DOHH2 (cell line): ENCODE results near the gene RPE65.

Experiments used
- H3F3A ChIP-seq: fragments of 200-600 bp; sonication (generic), shearing (Covaris generic); 2 replicates; pipeline ENCODE4 v1.6.0; 2016; ENCODE audit warnings: antibody characterized with exemption, mild to moderate bottlenecking; ENCODE audit not compliant: control insufficient read depth, insufficient read depth
- H3K27ac ChIP-seq: fragments of 200-600 bp; sonication (generic); 2 replicates; pipeline ENCODE4 v1.5.1; 2014; ENCODE audit warnings: low read depth, mild to moderate bottlenecking, low read length, moderate library complexity
- H3K27me3 ChIP-seq: fragments of 200-600 bp; sonication (generic); 2 replicates; pipeline ENCODE4 v1.6.1; 2014; ENCODE audit warnings: mild to moderate bottlenecking, low read length, mixed read lengths; ENCODE audit not compliant: control insufficient read depth
- H3K36me3 ChIP-seq: fragments of 200-600 bp; sonication (generic); 2 replicates; pipeline ENCODE4 v1.6.1; 2014; ENCODE audit warnings: mild to moderate bottlenecking, low read length, moderate library complexity, mixed read lengths; ENCODE audit not compliant: control insufficient read depth
- H3K4me1 ChIP-seq: fragments of 200-600 bp; sonication (generic); 2 replicates; pipeline ENCODE4 v1.6.1; 2014; ENCODE audit warnings: mild to moderate bottlenecking, low read length, mixed read lengths; ENCODE audit not compliant: control insufficient read depth
- H3K4me2 ChIP-seq: fragments of 200-600 bp; sonication (generic); 2 replicates; pipeline ENCODE4 v1.6.0; 2014; ENCODE audit warnings: mild to moderate bottlenecking, low read length, moderate library complexity
- H3K4me3 ChIP-seq: fragments of 200-600 bp; sonication (generic); 2 replicates; pipeline ENCODE4 v1.5.1; 2014; ENCODE audit warnings: mild to moderate bottlenecking, low read length, mixed read lengths
- H3K79me2 ChIP-seq: fragments of 200-600 bp; sonication (generic); 2 replicates; pipeline ENCODE4 v1.6.1; 2014; ENCODE audit warnings: mild to moderate bottlenecking, low read length, mixed read lengths; ENCODE audit not compliant: control insufficient read depth
- H3K9me2 ChIP-seq: fragments of 200-600 bp; sonication (generic); replicated peaks from 2 replicates; pipeline ENCODE4 v1.6.1; 2014; ENCODE audit warnings: mild to moderate bottlenecking, low read length, mixed read lengths; ENCODE audit not compliant: control insufficient read depth
- H3K9me3 ChIP-seq: fragments of 200-600 bp; sonication (generic); 2 replicates; pipeline ENCODE4 v1.6.1; 2014; ENCODE audit warnings: antibody characterized with exemption, low read length, mixed read lengths; ENCODE audit not compliant: control insufficient read depth, insufficient read depth
- H4K20me1 ChIP-seq: fragments of 200-600 bp; sonication (generic); 2 replicates; pipeline ENCODE4 v1.6.0; 2014; ENCODE audit warnings: low read depth, mild to moderate bottlenecking, antibody characterized with exemption, low read length, moderate library complexity; ENCODE audit not compliant: control insufficient read depth, insufficient read depth
- CTCF ChIP-seq: fragments of 200-600 bp; sonication (generic); IDR thresholded peaks from one replicate; pipeline ENCODE4 v1.5.1; 2014; ENCODE audit warnings: antibody characterized with exemption, mild to moderate bottlenecking, low read depth, low read length; ENCODE audit not compliant: poor library complexity, severe bottlenecking
- EZH2phosphoT487 ChIP-seq: fragments of 200-600 bp; sonication (generic); IDR thresholded peaks from 2 replicates; pipeline ENCODE4 v1.6.1; 2017; ENCODE audit warnings: borderline replicate concordance, mild to moderate bottlenecking, antibody characterized with exemption, low read length, moderate library complexity, mixed read lengths

Gene RPE65

GRCh38 chr1:68445709-68446108, 4.0 kb downstream of the RPE65 start:
- Histone ChIP-seq H3K9me3 (no peaks in the 10 kb centered on the region), H3K79me2 (no peaks in the 10 kb centered on the region), H3K27ac (no peak overlapping the region), H3K27me3 (0 out of 2 replicates have a peak, but pooled peaks cover 2% of the 10 kb centered on the region), H4K20me1 (no peaks in the 10 kb centered on the region), H3K9me2 (no peaks in the 10 kb centered on the region), H3K4me2 (no peak overlapping the region), H3K4me1 (no peaks in the 10 kb centered on the region), H3K36me3 (no peaks in the 10 kb centered on the region), H3K4me3 (no peak overlapping the region), H3F3A (no peaks in the 10 kb centered on the region)
- TF ChIP-seq EZH2phosphoT487 (no peak), CTCF (no peak)

DNA sequence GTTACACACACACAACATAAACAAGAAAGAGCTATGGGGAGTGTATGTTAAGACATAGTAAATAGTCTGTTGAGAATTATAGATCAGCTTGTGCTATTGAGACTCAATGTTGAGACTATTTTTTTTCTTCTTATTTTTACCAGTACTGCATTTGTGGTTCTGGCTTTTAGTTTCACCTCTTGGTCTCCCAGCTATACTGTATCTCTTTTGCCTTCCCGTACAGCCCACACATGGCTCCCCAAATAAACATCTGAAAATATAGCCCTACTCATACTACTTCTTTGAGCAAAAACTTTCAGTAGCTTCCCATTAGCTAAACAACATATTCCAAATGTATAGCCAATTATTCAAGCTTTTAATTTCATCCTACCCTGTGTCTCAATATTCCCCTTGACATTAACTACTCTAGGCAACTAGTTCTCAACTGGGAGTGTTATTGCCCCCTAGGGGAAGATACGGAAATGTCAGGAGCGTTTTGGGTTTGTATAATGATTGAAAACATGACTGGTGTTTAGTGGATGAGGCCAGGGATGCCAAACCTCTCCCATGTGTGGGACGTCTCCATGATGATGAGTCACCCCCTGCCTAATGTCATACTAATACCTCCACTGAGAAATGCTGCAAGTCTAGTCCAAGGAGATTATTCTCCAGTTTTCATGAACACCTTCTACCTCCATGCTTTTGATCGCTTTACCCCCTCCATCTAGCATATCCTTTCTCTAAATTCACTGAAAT, 6.8 kb downstream of the RPE65 start:
- H3K4me3 ChIP-seq: no peak overlapping the region
- H3K36me3 ChIP-seq: no peaks in the 10 kb centered on the region
- no peaks in the 10 kb centered on the region for H3K79me2 ChIP-seq
- no peaks in the 10 kb centered on the region for H4K20me1 ChIP-seq
- no peaks in the 10 kb centered on the region for H3K4me1 ChIP-seq
- no peaks in the 10 kb centered on the region for H3K9me2 ChIP-seq
- no peaks in the 10 kb centered on the region for H3F3A ChIP-seq
- H3K9me3 ChIP-seq: no peaks in the 10 kb centered on the region
- no peak overlapping the region for H3K27ac ChIP-seq
- H3K4me2 ChIP-seq: no peak overlapping the region
- TF ChIP-seq CTCF: peak; percentile 80
- no peak for TF ChIP-seq EZH2phosphoT487
- 0 out of 2 replicates have a peak, but pooled peaks cover 4% of the 10 kb centered on the region for H3K27me3 ChIP-seq

- H3K27me3 ChIP-seq: 0 out of 2 replicates have a peak, but pooled peaks cover 4% of the 10 kb centered on the region
- H3K4me3 ChIP-seq: no peak overlapping the region
- TF ChIP-seq CTCF (no peak), EZH2phosphoT487 (no peak)
- H3K27ac ChIP-seq: no peak overlapping the region
- no peaks in the 10 kb centered on the region for H3K9me2 ChIP-seq
- no peak overlapping the region for H3K4me2 ChIP-seq
- no peaks in the 10 kb centered on the region for H4K20me1 ChIP-seq
- no peaks in the 10 kb centered on the region for H3K79me2 ChIP-seq
- no peaks in the 10 kb centered on the region for H3K4me1 ChIP-seq
- H3F3A ChIP-seq: no peaks in the 10 kb centered on the region
- H3K36me3 ChIP-seq: no peaks in the 10 kb centered on the region
- H3K9me3 ChIP-seq: no peaks in the 10 kb centered on the region
Observed at GRCh38 chr1:68442006-68442405, 7.7 kb downstream of the RPE65 start.
